ENCODE measurements around the gene HOXA1.

HOXA1 gene

DNA sequence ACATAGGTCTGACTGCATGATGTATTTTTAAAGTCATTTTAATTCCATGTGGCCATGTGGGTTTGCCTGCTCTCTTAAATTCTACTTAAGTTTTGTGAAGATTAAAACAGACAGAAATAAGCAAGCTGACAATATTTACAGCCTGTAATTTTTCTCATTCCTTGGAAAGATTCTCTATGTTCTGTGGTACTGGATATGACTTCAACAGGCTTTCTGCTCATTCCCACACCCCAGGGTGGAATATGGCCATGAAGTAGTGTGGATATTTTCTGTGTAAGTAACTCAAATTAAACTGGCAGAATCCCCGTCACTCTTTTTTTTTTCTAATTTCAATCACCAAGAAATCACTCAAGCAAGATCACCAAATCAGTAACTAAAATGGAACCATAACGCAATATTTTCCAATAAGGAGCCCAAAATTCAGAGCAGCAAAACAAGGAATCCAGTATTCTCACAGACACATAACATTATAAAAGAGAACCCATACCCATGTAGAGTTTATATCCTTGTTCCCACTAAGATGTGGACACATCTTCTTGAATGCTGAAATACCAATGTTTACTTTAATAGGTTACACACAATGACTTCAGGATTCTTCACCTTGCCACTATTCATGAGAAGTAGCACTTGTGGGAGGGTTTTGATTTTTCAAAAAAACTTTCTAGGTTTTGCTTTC is 42.0 kb upstream of the HOXA1 start:
- Histone ChIP-seq H3K9ac (no peak overlapping the region), H3K9me3 (ENCODE audit: control insufficient read depth, low read length) (no peaks in the 10 kb centered on the region), H3K4me2 (ENCODE audit: low read length) (no peak overlapping the region), H3K4me1 (no peaks in the 10 kb centered on the region), H3K79me2 (no peaks in the 10 kb centered on the region), H3K27me3 (ENCODE audit: control insufficient read depth, insufficient read depth, low read length) (no peaks in the 10 kb centered on the region), H2AFZ (no peak overlapping the region), H3K36me3 (ENCODE audit: control insufficient read depth, insufficient read depth, low read length) (no peaks in the 10 kb centered on the region), H3K4me3 (ENCODE audit: low read depth, low read length) (no peak overlapping the region), H3K27ac (no peak overlapping the region)
- TF ChIP-seq, protein P1, sequence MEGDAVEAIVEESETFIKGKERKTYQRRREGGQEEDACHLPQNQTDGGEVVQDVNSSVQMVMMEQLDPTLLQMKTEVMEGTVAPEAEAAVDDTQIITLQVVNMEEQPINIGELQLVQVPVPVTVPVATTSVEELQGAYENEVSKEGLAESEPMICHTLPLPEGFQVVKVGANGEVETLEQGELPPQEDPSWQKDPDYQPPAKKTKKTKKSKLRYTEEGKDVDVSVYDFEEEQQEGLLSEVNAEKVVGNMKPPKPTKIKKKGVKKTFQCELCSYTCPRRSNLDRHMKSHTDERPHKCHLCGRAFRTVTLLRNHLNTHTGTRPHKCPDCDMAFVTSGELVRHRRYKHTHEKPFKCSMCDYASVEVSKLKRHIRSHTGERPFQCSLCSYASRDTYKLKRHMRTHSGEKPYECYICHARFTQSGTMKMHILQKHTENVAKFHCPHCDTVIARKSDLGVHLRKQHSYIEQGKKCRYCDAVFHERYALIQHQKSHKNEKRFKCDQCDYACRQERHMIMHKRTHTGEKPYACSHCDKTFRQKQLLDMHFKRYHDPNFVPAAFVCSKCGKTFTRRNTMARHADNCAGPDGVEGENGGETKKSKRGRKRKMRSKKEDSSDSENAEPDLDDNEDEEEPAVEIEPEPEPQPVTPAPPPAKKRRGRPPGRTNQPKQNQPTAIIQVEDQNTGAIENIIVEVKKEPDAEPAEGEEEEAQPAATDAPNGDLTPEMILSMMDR (IDR thresholded peaks at IDR 0.05) = no peak

DNA sequence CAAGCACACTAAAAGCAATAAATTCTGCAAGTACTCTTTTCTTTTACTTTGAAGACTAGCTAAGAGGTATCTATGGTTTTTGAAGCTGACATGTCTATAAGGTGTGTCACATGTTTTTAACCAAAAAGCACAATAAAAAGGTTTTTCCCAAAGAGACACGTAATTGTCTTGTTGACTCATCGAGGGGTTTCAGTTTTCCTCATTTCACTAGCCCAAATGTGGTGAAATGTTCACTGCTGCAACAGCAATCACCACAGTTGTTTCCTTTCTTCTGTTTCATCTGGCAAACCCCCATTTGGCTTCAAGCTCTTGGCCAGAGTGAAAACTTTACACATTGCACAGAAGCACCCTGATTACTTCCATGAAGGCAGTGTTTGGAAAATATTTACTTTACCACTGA is 38.6 kb upstream of the HOXA1 start:
- no peaks in the 10 kb centered on the region for H3K4me1 ChIP-seq

GRCh38 chr7:27133409-27134231 is 37.8 kb upstream of the HOXA1 start:
- no peaks in the 10 kb centered on the region for H3K9me3 ChIP-seq (ENCODE audit: control insufficient read depth, low read length)
- H3K36me3 ChIP-seq (ENCODE audit: control insufficient read depth, insufficient read depth, low read length) = no peaks in the 10 kb centered on the region
- TF ChIP-seq, protein P1 (IDR thresholded peaks at IDR 0.05) = no peak
- H3K4me1 ChIP-seq = no peaks in the 10 kb centered on the region
- no peaks in the 10 kb centered on the region for H3K79me2 ChIP-seq
- H3K27ac ChIP-seq = no peak overlapping the region
- no peak overlapping the region for H2AFZ ChIP-seq
- H3K9ac ChIP-seq = no peak overlapping the region
- H3K4me3 ChIP-seq (ENCODE audit: low read depth, low read length) = no peak overlapping the region
- no peaks in the 10 kb centered on the region for H3K27me3 ChIP-seq (ENCODE audit: control insufficient read depth, insufficient read depth, low read length)
- H3K4me2 ChIP-seq (ENCODE audit: low read length) = no peak overlapping the region

More for the DNA sequence above, 38.6 kb upstream of the HOXA1 start:
- no peaks in the 10 kb centered on the region for H3K36me3 ChIP-seq (ENCODE audit: control insufficient read depth, insufficient read depth, low read length)
- H3K27me3 ChIP-seq (ENCODE audit: control insufficient read depth, insufficient read depth, low read length) = no peaks in the 10 kb centered on the region
- no peak overlapping the region for H2AFZ ChIP-seq
- no peaks in the 10 kb centered on the region for H3K79me2 ChIP-seq
- H3K27ac ChIP-seq = no peak overlapping the region
- no peak overlapping the region for H3K4me2 ChIP-seq (ENCODE audit: low read length)
- H3K9me3 ChIP-seq (ENCODE audit: control insufficient read depth, low read length) = no peaks in the 10 kb centered on the region
- H3K4me3 ChIP-seq (ENCODE audit: low read depth, low read length) = no peak overlapping the region
- H3K9ac ChIP-seq = no peak overlapping the region
- TF ChIP-seq, protein P1 (IDR thresholded peaks at IDR 0.05) = no peak

- Histone ChIP-seq H2AFZ (no peak overlapping the region), H3K4me3 (ENCODE audit: low read depth, low read length) (no peak overlapping the region), H3K27ac (no peak overlapping the region), H3K9me3 (ENCODE audit: control insufficient read depth, low read length) (no peaks in the 10 kb centered on the region), H3K4me1 (no peaks in the 10 kb centered on the region), H3K27me3 (ENCODE audit: control insufficient read depth, insufficient read depth, low read length) (no peaks in the 10 kb centered on the region), H3K9ac (no peak overlapping the region), H3K4me2 (ENCODE audit: low read length) (no peak overlapping the region), H3K36me3 (ENCODE audit: control insufficient read depth, insufficient read depth, low read length) (no peaks in the 10 kb centered on the region), H3K79me2 (no peaks in the 10 kb centered on the region)
- TF ChIP-seq, protein P1 (IDR thresholded peaks at IDR 0.05) = no peak
These were observed 37.2 kb upstream of the HOXA1 start for GRCh38 chr7:27132978-27133377.

All from parathyroid adenoma (tissue), 2 donors.